Kidney epithelial cell (primary cell): ENCODE results near the gene ATXN2L. TPM values are rescaled to one million over a fixed set of nuclear protein-coding genes. Genes with fewer than 3 reads are reported as not detected.

ENCODE experiments used
- DNase-seq: peaks from one replicate; pipeline ENCODE4 v3.0.0-alpha.2; 2010; ENCODE audit warnings: low read depth
- H3K27me3 ChIP-seq: 2 replicates; pipeline ENCODE4 v1.6.0; 2011; ENCODE audit warnings: low read length; ENCODE audit not compliant: control insufficient read depth, insufficient read depth
- H3K36me3 ChIP-seq: 2 replicates; pipeline ENCODE4 v1.5.1; 2011; ENCODE audit warnings: low read length; ENCODE audit not compliant: control insufficient read depth, insufficient read depth
- H3K4me3 ChIP-seq: 2 replicates; pipeline ENCODE4 v1.5.1; 2011; ENCODE audit warnings: low read depth, mild to moderate bottlenecking, control low read depth, low read length
- CTCF ChIP-seq: IDR thresholded peaks from 2 replicates; pipeline ENCODE4 v1.5.1; 2011; ENCODE audit warnings: mild to moderate bottlenecking, moderate library complexity, low read length, control low read depth, inconsistent platforms; ENCODE audit not compliant: insufficient read depth, poor library complexity, severe bottlenecking
- total RNA-seq: library from RNA; depleted of rRNA; stranded (reverse); fragments of >200 nt; gene quantifications from 2 replicates; pipeline ENCODE4 v1.2.3, GENCODE V29; 2015

The ATXN2L gene
- total RNA-seq, 1 donor from 2014 or later: 150 TPM

- TF ChIP-seq CTCF: no peak
- H3K27me3 ChIP-seq: no peaks in the 10 kb centered on the region
Measured at GRCh38 chr16:28821874-28822519, 802 bp upstream of the ATXN2L start.

GRCh38 chr16:28823291-28823872 lies 583 bp downstream of the ATXN2L start:
- Histone ChIP-seq H3K36me3 (peaks cover 2% of the 10 kb centered on the region), H3K4me3 (peak overlapping the region; percentile 98), H3K27me3 (no peaks in the 10 kb centered on the region)
- DNase-seq: no peak
- TF ChIP-seq CTCF: no peak

More at GRCh38 chr16:28821874-28822519, 802 bp upstream of the ATXN2L start:
- H3K4me3 ChIP-seq: peak overlapping the region; percentile 98
- DNase-seq: no peak
- peaks cover 2% of the 10 kb centered on the region for H3K36me3 ChIP-seq

GRCh38 chr16:28823873-28824716 lies 1.3 kb downstream of the ATXN2L start:
- H3K36me3 ChIP-seq: peaks cover 2% of the 10 kb centered on the region
- TF ChIP-seq CTCF: peak; percentile 6
- peak; percentile 77 for DNase-seq
- H3K4me3 ChIP-seq: peak overlapping the region; percentile 98
- no peaks in the 10 kb centered on the region for H3K27me3 ChIP-seq

- no peak for TF ChIP-seq CTCF
- DNase-seq: no peak
- Histone ChIP-seq H3K36me3 (peaks cover 2% of the 10 kb centered on the region), H3K4me3 (peak overlapping the region; percentile 98), H3K27me3 (no peaks in the 10 kb centered on the region)
Measured at GRCh38 chr16:28824717-28824973, 1.8 kb downstream of the ATXN2L start.

- TF ChIP-seq CTCF: no peak
- H3K36me3 ChIP-seq: peaks cover 2% of the 10 kb centered on the region
- H3K4me3 ChIP-seq: no peak overlapping the region
- H3K27me3 ChIP-seq: no peaks in the 10 kb centered on the region
- no peak for DNase-seq
Measured at GRCh38 chr16:28826141-28826540, 3.3 kb downstream of the ATXN2L start.
